Liver (tissue), 9 donors: ENCODE results near the gene HCN2. TPM values are rescaled to one million over a fixed set of nuclear protein-coding genes. Genes with fewer than 3 reads are reported as not detected.

ENCODE experiments used
- DNase-seq: peaks from one replicate; pipeline ENCODE4 v3.0.0-alpha.2; 2017; ENCODE audit warnings: low spot score
- H3K27ac ChIP-seq, 2 donors: one replicate each; pipeline ENCODE4 v1.7.0; 2013; ENCODE audit warnings: inconsistent platforms in 2 of 2, low read length in 2 of 2, control low read depth in 1 of 2, low read depth in 1 of 2, mild to moderate bottlenecking in 1 of 2
- H3K27me3 ChIP-seq, 4 donors: one replicate each; pipeline versions ENCODE4 v1.6.1 to v1.7.0; 2013; ENCODE audit warnings: low read length in 3 of 4, inconsistent platforms in 1 of 4, mild to moderate bottlenecking in 1 of 4, moderate library complexity in 1 of 4; ENCODE audit not compliant: control insufficient read depth in 4 of 4, insufficient read depth in 4 of 4
- H3K36me3 ChIP-seq, 4 donors: one replicate each; pipeline versions ENCODE4 v1.6.1 to v1.7.0; 2013; ENCODE audit warnings: low read length in 3 of 4, mild to moderate bottlenecking in 3 of 4, low read depth in 1 of 4, moderate library complexity in 1 of 4; ENCODE audit not compliant: control insufficient read depth in 4 of 4, insufficient read depth in 3 of 4
- H3K4me1 ChIP-seq, 4 donors: one replicate each; pipeline versions ENCODE4 v1.6.1 to v1.7.0; 2013; ENCODE audit warnings: low read length in 3 of 4, mild to moderate bottlenecking in 3 of 4, moderate library complexity in 1 of 4; ENCODE audit not compliant: control insufficient read depth in 4 of 4, insufficient read depth in 4 of 4
- H3K4me3 ChIP-seq, 3 donors: one replicate each; pipeline versions ENCODE4 v1.6.1 to v1.7.0; 2013; ENCODE audit warnings: low read length in 3 of 3, control low read depth in 1 of 3, low read depth in 1 of 3, mild to moderate bottlenecking in 1 of 3
- H3K9ac ChIP-seq, 2 donors: one replicate each; pipeline ENCODE4 v1.7.0; 2013; ENCODE audit warnings: low read length in 2 of 2, mild to moderate bottlenecking in 2 of 2, moderate library complexity in 2 of 2, control low read depth in 1 of 2, low read depth in 1 of 2
- H3K9me3 ChIP-seq, 4 donors: one replicate each; pipeline versions ENCODE4 v1.6.1 to v1.7.0; 2013; ENCODE audit warnings: low read length in 3 of 4; ENCODE audit not compliant: control insufficient read depth in 4 of 4
- ATF3 ChIP-seq: IDR thresholded peaks from 2 replicates; pipeline ENCODE4 v1.6.1; 2016; ENCODE audit warnings: antibody characterized with exemption
- CTCF ChIP-seq: fragments of 150-350 bp; IDR thresholded peaks from 2 replicates; pipeline ENCODE4 v1.5.1; 2017; ENCODE audit warnings: improper control_type of control experiment, low read depth, low read length; ENCODE audit not compliant: missing input control
- FOXA1 ChIP-seq: IDR thresholded peaks from 2 replicates; pipeline ENCODE4 v1.6.1; 2016; ENCODE audit warnings: antibody characterized with exemption
- FOXA2 ChIP-seq: IDR thresholded peaks from 2 replicates; pipeline ENCODE4 v1.6.1; 2016; ENCODE audit warnings: antibody characterized with exemption
- GABPA ChIP-seq, 2 donors: IDR thresholded peaks in 1 of 2; conservative IDR thresholded peaks in 1 of 2; 2 replicates each; pipeline ENCODE4 v1.6.1; 2016; ENCODE audit warnings: antibody characterized with exemption in 2 of 2, mild to moderate bottlenecking in 1 of 2, moderate library complexity in 1 of 2
- HNF4G ChIP-seq: IDR thresholded peaks from 2 replicates; pipeline ENCODE4 v1.6.1; 2016; ENCODE audit warnings: antibody characterized with exemption
- MAX ChIP-seq: IDR thresholded peaks from 2 replicates; pipeline ENCODE4 v1.6.1; 2016; ENCODE audit warnings: antibody characterized with exemption
- NR2F2 ChIP-seq: IDR thresholded peaks from 2 replicates; pipeline ENCODE4 v1.6.1; 2016; ENCODE audit warnings: antibody characterized with exemption
- RAD21 ChIP-seq, 2 donors: IDR thresholded peaks; 2 replicates each; pipeline ENCODE4 v1.6.1; 2016; ENCODE audit warnings: antibody characterized with exemption in 2 of 2, mild to moderate bottlenecking in 2 of 2
- SP1 ChIP-seq: IDR thresholded peaks from 2 replicates; pipeline ENCODE4 v1.6.1; 2018; ENCODE audit warnings: antibody characterized with exemption, mild to moderate bottlenecking
- TAF1 ChIP-seq: conservative IDR thresholded peaks from 2 replicates; pipeline ENCODE4 v1.6.1; 2016; ENCODE audit warnings: antibody characterized with exemption, mild to moderate bottlenecking
- YY1 ChIP-seq: IDR thresholded peaks from 2 replicates; pipeline ENCODE4 v1.6.1; 2016; ENCODE audit warnings: antibody characterized with exemption, mild to moderate bottlenecking
- ZBTB33 ChIP-seq: IDR thresholded peaks from 2 replicates; pipeline ENCODE4 v1.6.1; 2016; ENCODE audit warnings: antibody characterized with exemption
- WGBS: extraction: QIAGEN DNeasy Blood & Tissue Kit; methylation state at CpG from one replicate; pipeline ENCODE4 v1.1.7; 2013; 5-methylcytosine and 5-hydroxymethylcytosine counted together
- polyA plus RNA-seq, 2 donors: library from polyadenylated mRNA; stranded (reverse) in 1 of 2; unstranded in 1 of 2; fragments of 200-250 nt in 1 of 2; fragments of >200 nt in 1 of 2; fragmentation: Nextera tagmentation in 1 of 2; extraction: Ambion mirVana in 1 of 2; gene quantifications; one replicate each; pipeline versions ENCODE4 v1.2.1 to v1.2.3, GENCODE V29; 2013 to 2015
- total RNA-seq, 2 donors: library from RNA; depleted of rRNA; stranded (reverse); fragments of >200 nt; gene quantifications; one replicate each; pipeline ENCODE4 v1.2.3, GENCODE V29; 2014
- donor health status: healthy.
- donor health status: healthy.
- donor health status: healthy.
- donor health status: healthy.
- donor health status: healthy.

The HCN2 gene
- total and polyA plus RNA-seq, 4 donors: 0.05 to 0.17 (median 0.13) TPM; not detected in 1

DNA sequence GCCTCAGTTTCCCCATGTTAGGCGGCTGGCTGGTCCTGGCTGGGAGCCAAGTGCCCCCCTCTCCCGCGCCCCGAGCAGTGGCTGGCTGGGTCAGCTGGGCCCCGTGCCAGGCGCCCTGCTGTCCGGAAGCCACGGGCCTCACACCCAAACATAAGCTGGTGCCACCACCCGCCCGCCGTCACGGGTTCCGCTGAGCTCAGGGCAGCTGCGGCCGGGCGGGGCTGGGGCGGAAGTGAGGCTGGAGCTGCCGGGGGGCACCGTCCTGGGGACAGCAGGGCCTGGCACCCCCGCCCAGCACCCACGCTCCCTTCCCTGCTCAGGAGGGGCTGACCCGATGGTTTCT, 19.3 kb downstream of the HCN2 start:
- Histone ChIP-seq H3K27ac (no peak overlapping the region), H3K9me3 (no peaks in the 10 kb centered on the region), H3K4me3 (no peak overlapping the region), H3K4me1 (peaks cover 0 to 3% (median 0%) of the 10 kb centered on the region in 4 donors), H3K27me3 (no peaks in the 10 kb centered on the region), H3K9ac (no peak overlapping the region), H3K36me3 (peaks cover 0 to 2% (median 0%) of the 10 kb centered on the region in 4 donors)
- 63% methylated on average over 22 of the region's 22 CpGs for WGBS
- no peak for DNase-seq
- TF ChIP-seq RAD21 (IDR thresholded peaks at IDR 0.05) (no peak), ATF3 (no peak), HNF4G (no peak), FOXA1 (no peak), MAX (no peak), CTCF (no peak), FOXA2 (no peak)

DNA sequence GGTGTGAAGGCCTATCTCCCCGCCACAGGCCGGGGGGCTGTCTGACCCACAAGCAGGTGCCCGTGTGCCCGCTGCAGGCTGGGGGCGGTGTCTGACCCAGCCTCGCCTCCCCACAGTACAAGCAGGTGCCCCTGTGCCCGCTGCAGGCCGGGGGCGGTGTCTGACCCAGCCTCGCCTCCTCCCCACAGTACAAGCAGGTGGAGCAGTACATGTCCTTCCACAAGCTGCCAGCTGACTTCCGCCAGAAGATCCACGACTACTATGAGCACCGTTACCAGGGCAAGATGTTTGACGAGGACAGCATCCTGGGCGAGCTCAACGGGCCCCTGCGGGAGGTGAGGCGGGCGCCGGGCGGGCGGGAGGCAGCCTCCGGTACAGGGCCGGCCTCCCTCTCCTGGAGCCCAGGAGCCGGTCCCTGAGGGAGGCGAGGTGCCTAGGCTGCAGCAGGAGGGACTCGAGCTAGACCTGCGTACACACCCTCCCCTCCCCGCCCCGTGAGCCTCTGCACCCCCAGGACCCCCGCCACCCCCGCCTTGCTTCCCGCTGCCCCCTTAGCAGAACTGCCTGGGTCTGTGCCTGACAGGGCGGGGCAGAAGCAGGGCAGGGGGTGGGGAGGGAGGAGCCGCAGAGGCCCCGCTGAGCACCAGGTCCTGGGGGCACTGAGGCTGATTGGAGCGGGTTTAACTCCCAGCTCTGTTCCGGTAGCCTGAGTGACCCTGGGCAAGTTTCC, 20.6 kb downstream of the HCN2 start:
- Histone ChIP-seq H3K4me1 (peaks cover 0 to 3% (median 0%) of the 10 kb centered on the region in 4 donors), H3K36me3 (peaks cover 0 to 2% (median 0%) of the 10 kb centered on the region in 4 donors), H3K9ac (no peak overlapping the region), H3K27me3 (no peaks in the 10 kb centered on the region), H3K27ac (no peak overlapping the region), H3K4me3 (peak overlapping the region in 1 of 3 donors; percentile 1), H3K9me3 (no peaks in the 10 kb centered on the region)
- WGBS: 73% methylated on average over 38 of the region's 38 CpGs
- TF ChIP-seq MAX: no peak
- DNase-seq: no peak

- H3K27me3 ChIP-seq: no peaks in the 10 kb centered on the region
- H3K9ac ChIP-seq: no peak overlapping the region
Observed at GRCh38 chr19:610801-611480, 21.3 kb downstream of the HCN2 start.

DNA sequence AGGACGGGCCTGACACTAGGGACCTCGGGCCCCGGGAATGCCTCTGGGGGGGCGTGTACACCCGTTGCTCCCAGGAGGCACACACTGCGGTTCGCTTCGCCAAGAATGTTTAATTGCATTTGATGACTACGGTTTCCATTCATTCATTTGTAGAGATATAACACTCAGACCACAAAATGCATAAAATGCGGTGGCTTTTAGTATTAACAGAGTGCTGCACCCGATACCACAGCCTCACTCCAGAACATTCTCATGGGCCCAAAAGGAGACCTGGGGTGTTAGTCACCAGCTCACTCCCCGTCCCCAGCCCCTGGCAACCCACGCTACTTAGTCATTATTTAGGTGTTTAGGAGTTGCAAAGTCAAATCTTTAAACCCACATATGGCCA, 21.8 kb downstream of the HCN2 start:
- no peak overlapping the region for H3K27ac ChIP-seq
- no peak overlapping the region for H3K9ac ChIP-seq
- WGBS: 75% methylated on average over 13 of the region's 13 CpGs
- no peaks in the 10 kb centered on the region for H3K27me3 ChIP-seq
- no peaks in the 10 kb centered on the region for H3K9me3 ChIP-seq
- no peak for DNase-seq
- H3K36me3 ChIP-seq: peaks cover 0 to 2% (median 0%) of the 10 kb centered on the region in 4 donors
- H3K4me3 ChIP-seq: no peak overlapping the region
- peaks cover 0 to 4% (median 3%) of the 10 kb centered on the region in 4 donors for H3K4me1 ChIP-seq
- no peak for TF ChIP-seq YY1
- TF ChIP-seq HNF4G: no peak
- no peak for TF ChIP-seq TAF1
- TF ChIP-seq ATF3: no peak
- TF ChIP-seq RAD21 (IDR thresholded peaks at IDR 0.05): no peak
- TF ChIP-seq NR2F2: no peak
- no peak for TF ChIP-seq ZBTB33
- TF ChIP-seq SP1: no peak
- TF ChIP-seq MAX: no peak
- no peak for TF ChIP-seq CTCF

More at GRCh38 chr19:610801-611480, 21.3 kb downstream of the HCN2 start:
- no peak for DNase-seq
- peak in 1 of 2 donors; percentile 43 for TF ChIP-seq GABPA (IDR thresholded peaks at IDR 0.05 in 1 of 2, conservative IDR thresholded peaks at IDR 0.05 in 1 of 2)
- peak; percentile 53 for TF ChIP-seq NR2F2
- no peak for TF ChIP-seq TAF1
- H3K9me3 ChIP-seq: no peaks in the 10 kb centered on the region
- no peak overlapping the region for H3K27ac ChIP-seq
- 63% methylated on average over 36 of the region's 36 CpGs for WGBS
- H3K36me3 ChIP-seq: peaks cover 0 to 2% (median 0%) of the 10 kb centered on the region in 4 donors
- H3K4me1 ChIP-seq: peaks cover 0 to 3% (median 0%) of the 10 kb centered on the region in 4 donors
- no peak overlapping the region for H3K4me3 ChIP-seq
